GM12801 (cell line): ENCODE data around the gene IRF2.

ENCODE experiments used
- CTCF ChIP-seq: IDR thresholded peaks from one replicate; pipeline ENCODE4 v1.5.1; 2011; ENCODE audit warnings: control low read depth; ENCODE audit not compliant: insufficient read length; ENCODE audit errors: extremely low read depth

IRF2 gene

DNA sequence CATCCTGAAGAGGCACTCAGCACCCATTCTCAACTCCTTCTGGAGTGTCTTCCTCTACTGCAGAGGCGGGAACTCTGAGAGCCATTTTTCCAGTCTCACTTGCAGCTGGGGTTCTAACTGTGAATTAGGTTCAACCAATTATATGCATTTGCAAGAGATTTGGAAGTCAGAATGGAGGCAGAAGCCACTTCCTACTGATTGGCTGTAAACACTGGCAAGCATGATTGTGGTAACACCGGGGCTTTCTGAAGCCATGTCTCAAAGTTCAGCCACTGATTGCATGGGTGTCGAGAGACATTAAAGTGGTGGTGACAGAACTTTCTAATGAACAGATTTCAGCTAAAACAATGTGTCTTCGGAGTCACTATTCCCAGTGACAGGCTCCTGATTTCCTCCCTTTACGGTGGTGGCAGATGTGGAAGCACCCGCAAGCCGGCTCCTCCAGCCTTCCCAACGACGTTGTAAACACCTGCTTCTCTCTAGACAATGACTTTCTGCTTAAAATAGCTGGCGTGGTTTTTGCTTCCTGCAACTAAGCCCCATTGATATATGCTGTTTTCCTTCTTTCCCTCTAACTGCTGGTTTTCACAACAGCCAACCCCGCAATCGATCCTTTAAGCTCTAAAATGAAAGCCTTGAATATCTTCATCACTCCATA lies 92.0 kb downstream of the IRF2 start:
- TF ChIP-seq CTCF = no peak

DNA sequence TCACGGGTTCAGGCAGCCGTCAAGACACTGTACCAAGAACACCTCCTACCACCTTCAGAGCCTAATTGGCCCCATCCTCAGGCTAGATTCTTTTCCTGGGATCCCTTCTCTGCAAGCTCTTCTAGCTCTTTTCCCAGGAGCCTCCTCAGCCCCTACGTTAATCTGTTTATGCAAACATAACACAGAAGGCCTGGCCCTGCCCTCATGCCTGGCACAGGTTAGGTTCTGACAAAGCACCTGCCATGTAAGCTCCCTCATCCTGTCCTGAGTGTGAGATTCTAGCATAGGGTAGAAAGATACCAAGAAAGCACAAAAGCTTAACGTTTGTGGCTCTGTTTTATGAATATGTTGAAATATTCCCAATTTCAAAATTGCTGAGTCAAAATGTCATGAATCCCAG lies 93.6 kb downstream of the IRF2 start:
- TF ChIP-seq CTCF = no peak

- no peak for TF ChIP-seq CTCF
These were observed 97.4 kb downstream of the IRF2 start for GRCh38 chr4:184376923-184377322.

DNA sequence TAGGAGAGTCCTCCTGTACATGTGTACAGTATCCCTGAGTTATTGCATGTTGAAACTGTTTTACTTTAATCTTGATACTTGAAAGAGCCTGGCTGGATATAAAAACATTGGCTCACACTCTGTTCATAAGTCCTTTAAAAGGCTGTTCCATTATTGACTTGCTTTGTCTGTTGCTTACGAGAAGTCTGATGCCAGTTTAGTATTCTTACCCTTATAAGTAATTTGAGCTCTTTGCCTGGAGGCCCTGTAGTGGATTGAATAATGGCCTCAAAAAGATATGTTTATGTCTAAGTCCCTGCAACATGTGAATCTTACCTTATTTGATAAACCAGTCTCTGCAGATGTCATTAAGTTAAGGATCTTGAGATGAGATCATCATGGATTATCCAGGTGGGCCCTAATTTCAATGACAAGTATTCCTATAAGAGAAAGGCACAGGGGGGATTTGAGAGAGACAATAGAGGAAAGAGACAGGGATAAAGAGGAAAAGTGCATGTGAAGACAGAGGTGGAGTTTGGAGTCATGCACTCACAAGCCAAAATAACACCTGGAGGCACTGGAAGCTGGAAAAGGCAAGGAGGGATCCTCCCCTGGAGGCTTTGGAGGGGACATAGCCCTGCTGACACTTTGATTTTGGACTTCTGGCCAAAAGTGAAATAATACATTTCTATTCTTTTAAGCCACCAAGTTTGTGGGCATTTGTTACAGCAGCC lies 98.1 kb downstream of the IRF2 start:
- TF ChIP-seq CTCF = no peak

- TF ChIP-seq CTCF = no peak
These were observed 99.3 kb downstream of the IRF2 start for GRCh38 chr4:184375027-184375426.

DNA sequence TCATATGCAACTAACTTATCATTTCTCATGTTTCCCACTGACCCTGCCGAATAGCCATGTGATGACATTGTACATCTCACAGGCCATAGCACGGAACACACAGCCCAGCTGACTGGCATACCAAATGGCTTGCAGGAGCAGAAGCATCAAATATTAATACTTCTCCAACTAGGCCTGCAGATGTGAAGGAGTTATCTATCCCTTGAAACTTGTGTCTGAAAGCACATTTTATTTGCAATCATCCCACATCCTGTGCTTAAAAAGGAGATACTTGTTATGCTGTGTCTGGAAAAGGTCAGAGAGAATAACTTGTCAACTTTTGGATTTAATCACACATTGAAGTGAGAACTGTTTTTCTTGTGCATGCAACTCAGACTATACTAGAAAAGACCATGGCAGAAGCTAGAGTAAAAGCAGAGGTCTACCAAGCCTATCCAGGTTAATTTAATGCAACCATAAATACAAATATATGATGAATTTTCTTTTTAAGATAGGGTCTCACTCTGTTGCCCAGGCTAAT lies 100.4 kb downstream of the IRF2 start:
- TF ChIP-seq CTCF = no peak

DNA sequence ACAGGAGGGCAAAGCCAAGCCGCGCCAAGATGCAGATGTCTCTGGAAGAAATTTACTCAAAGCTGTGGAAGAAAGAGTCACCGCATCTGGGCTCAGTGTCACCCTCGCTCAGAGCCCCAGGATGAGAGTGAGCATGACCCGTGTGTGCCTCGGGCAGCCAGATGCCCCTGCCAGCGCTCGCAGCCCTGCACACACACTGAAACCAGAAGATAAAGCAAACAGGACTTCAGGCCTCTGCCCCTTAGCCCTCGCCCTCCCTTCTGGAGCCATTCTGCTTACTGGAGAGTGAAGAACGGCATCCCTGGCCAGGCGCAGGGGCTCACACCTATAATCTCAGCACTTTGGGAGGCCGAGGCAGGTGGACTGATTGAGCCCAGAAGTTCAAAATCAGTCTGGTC lies 103.0 kb downstream of the IRF2 start:
- TF ChIP-seq CTCF = no peak
